Neural cell (in vitro differentiated cells): ENCODE data around the gene ANGPTL3.

ENCODE experiments used
- EZH2 ChIP-seq: fragments of 200-600, 300-800 bp; shearing (Covaris generic), sonication (generic); IDR thresholded peaks from 2 replicates; pipeline ENCODE4 v1.6.1; 2014; ENCODE audit warnings: antibody characterized with exemption, low read length, borderline replicate concordance, mild to moderate bottlenecking; ENCODE audit not compliant: insufficient read depth, poor library complexity, severe bottlenecking
- MXI1 ChIP-seq: fragments of 450-650 bp; conservative IDR thresholded peaks from 2 replicates; pipeline ENCODE4 v1.6.1; 2014; ENCODE audit warnings: antibody characterized with exemption, mild to moderate bottlenecking; ENCODE audit not compliant: poor library complexity, severe bottlenecking
- POLR2AphosphoS5 ChIP-seq: IDR thresholded peaks from 2 replicates; pipeline ENCODE4 v1.6.1; 2012
- RAD21 ChIP-seq: fragments of 450-650 bp; conservative IDR thresholded peaks from 2 replicates; pipeline ENCODE4 v1.6.1; 2014; ENCODE audit warnings: antibody characterized with exemption, mild to moderate bottlenecking, moderate library complexity
- TF ChIP-seq, protein P1 (sequence below): fragments of 450-650 bp; IDR thresholded peaks from 2 replicates; pipeline ENCODE4 v1.5.1; 2014; ENCODE audit warnings: antibody characterized with exemption, mild to moderate bottlenecking, moderate library complexity; ENCODE audit not compliant: poor library complexity, severe bottlenecking
- TF ChIP-seq, protein P2 (sequence below): IDR thresholded peaks from 2 replicates; pipeline ENCODE4 v1.6.1; 2012; ENCODE audit warnings: borderline replicate concordance

DNA sequence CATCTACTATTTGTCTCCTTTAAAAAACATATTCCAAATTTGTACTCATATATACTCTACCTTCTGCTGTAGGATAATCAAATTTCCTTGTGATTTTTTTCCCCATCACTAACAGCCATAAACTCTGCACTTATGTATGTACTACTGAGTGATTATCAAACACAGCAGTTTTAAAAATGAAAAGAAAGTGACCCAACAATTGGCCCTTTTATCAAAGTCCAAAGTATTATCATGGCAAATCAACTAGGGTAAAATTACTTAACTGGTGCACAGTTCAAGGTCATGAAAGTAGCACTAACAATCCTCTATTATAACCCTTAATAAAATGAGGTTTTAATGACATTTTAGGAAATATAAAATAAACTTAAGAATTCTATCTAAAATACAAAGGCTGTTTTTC, 11.6 kb downstream of the ANGPTL3 start:
- TF ChIP-seq EZH2 (no peak), POLR2AphosphoS5 (no peak), MXI1 (no peak), RAD21 (no peak)
- TF ChIP-seq, protein P1, sequence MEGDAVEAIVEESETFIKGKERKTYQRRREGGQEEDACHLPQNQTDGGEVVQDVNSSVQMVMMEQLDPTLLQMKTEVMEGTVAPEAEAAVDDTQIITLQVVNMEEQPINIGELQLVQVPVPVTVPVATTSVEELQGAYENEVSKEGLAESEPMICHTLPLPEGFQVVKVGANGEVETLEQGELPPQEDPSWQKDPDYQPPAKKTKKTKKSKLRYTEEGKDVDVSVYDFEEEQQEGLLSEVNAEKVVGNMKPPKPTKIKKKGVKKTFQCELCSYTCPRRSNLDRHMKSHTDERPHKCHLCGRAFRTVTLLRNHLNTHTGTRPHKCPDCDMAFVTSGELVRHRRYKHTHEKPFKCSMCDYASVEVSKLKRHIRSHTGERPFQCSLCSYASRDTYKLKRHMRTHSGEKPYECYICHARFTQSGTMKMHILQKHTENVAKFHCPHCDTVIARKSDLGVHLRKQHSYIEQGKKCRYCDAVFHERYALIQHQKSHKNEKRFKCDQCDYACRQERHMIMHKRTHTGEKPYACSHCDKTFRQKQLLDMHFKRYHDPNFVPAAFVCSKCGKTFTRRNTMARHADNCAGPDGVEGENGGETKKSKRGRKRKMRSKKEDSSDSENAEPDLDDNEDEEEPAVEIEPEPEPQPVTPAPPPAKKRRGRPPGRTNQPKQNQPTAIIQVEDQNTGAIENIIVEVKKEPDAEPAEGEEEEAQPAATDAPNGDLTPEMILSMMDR: no peak
- TF ChIP-seq, protein P2, sequence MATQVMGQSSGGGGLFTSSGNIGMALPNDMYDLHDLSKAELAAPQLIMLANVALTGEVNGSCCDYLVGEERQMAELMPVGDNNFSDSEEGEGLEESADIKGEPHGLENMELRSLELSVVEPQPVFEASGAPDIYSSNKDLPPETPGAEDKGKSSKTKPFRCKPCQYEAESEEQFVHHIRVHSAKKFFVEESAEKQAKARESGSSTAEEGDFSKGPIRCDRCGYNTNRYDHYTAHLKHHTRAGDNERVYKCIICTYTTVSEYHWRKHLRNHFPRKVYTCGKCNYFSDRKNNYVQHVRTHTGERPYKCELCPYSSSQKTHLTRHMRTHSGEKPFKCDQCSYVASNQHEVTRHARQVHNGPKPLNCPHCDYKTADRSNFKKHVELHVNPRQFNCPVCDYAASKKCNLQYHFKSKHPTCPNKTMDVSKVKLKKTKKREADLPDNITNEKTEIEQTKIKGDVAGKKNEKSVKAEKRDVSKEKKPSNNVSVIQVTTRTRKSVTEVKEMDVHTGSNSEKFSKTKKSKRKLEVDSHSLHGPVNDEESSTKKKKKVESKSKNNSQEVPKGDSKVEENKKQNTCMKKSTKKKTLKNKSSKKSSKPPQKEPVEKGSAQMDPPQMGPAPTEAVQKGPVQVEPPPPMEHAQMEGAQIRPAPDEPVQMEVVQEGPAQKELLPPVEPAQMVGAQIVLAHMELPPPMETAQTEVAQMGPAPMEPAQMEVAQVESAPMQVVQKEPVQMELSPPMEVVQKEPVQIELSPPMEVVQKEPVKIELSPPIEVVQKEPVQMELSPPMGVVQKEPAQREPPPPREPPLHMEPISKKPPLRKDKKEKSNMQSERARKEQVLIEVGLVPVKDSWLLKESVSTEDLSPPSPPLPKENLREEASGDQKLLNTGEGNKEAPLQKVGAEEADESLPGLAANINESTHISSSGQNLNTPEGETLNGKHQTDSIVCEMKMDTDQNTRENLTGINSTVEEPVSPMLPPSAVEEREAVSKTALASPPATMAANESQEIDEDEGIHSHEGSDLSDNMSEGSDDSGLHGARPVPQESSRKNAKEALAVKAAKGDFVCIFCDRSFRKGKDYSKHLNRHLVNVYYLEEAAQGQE: no peak
